Endothelial cell of umbilical vein (primary cell): ENCODE data around the gene KIAA0232. TPM values are rescaled to one million over a fixed set of nuclear protein-coding genes. Genes with fewer than 3 reads are reported as not detected.

Experiments
- BruUV-seq: library from RNA; stranded (reverse); fragments of 400-500 nt; replicated peaks from 2 replicates; lab custom pipeline; 2021; lab: Mats Ljungman, UMichigan
- CTCF ChIA-PET: fragments of 300-600, 350-600 bp; sonication (Branson Sonifier 250); formaldehyde crosslinking; loops from one replicate; lab custom pipeline; 2021; ENCODE audit warnings: antibody characterized with exemption, inconsistent platforms; lab: Charles Lee
- POLR2A ChIA-PET: fragments of 300-600, 350-600 bp; sonication (Branson Sonifier 250); formaldehyde crosslinking; loops from one replicate; lab custom pipeline; 2021; ENCODE audit warnings: antibody characterized with exemption, inconsistent platforms; lab: Charles Lee
- DNase-seq: peaks from one replicate; pipeline ENCODE4 v3.0.0-alpha.2; 2011; ENCODE audit warnings: low read depth, low spot score
- FAIRE-seq: peaks from 2 replicates; lab custom pipeline; 2011; peaks lifted over from hg19 to GRCh38; lab: Jason Lieb, UNC
- H2AFZ ChIP-seq: 2 replicates; pipeline ENCODE4 v1.6.0; 2012; ENCODE audit warnings: low read depth, low read length, control low read depth, inconsistent platforms
- H3K27ac ChIP-seq: 2 replicates; pipeline ENCODE4 v1.5.1; 2011; ENCODE audit warnings: low read depth, mild to moderate bottlenecking, control low read depth, low read length, moderate library complexity; ENCODE audit not compliant: insufficient read depth
- H3K27me3 ChIP-seq, 2 experiments: 2 replicates each; pipeline versions ENCODE4 v1.6.0 to v1.6.1; 2011; ENCODE audit warnings: low read length in 2 of 2, mixed read lengths in 1 of 2; ENCODE audit not compliant: control insufficient read depth in 2 of 2, insufficient read depth in 2 of 2
- H3K36me3 ChIP-seq, 2 experiments: 2 replicates in 1 of 2; 3 replicates in 1 of 2; pipeline ENCODE4 v1.5.1; 2011; ENCODE audit warnings: low read length in 2 of 2, mild to moderate bottlenecking in 1 of 2, moderate library complexity in 1 of 2; ENCODE audit not compliant: control insufficient read depth in 2 of 2, insufficient read depth in 2 of 2; ENCODE audit errors: extremely low read depth in 1 of 2
- H3K4me1 ChIP-seq: 3 replicates; pipeline ENCODE4 v1.5.1; 2011; ENCODE audit warnings: mild to moderate bottlenecking, low read length; ENCODE audit not compliant: control insufficient read depth, insufficient read depth; ENCODE audit errors: extremely low read depth
- H3K4me2 ChIP-seq: 2 replicates; pipeline ENCODE4 v1.6.1; 2011; ENCODE audit warnings: low read length, control low read depth, mixed read lengths; ENCODE audit not compliant: insufficient read depth
- H3K4me3 ChIP-seq, 3 experiments: fragments of 200-600 bp in 1 of 3; sonication (generic), shearing (Covaris generic) in 1 of 3; replicated peaks in 1 of 3; 2 replicates each; pipeline ENCODE4 v1.5.1; 2011 to 2016; ENCODE audit warnings: control low read depth in 3 of 3, low read length in 3 of 3, mild to moderate bottlenecking in 2 of 3, inconsistent platforms in 1 of 3, low read depth in 1 of 3, moderate library complexity in 1 of 3; ENCODE audit not compliant: insufficient read depth in 1 of 3
- H3K79me2 ChIP-seq: 2 replicates; pipeline ENCODE4 v1.6.0; 2012; ENCODE audit warnings: low read length, inconsistent platforms; ENCODE audit not compliant: control insufficient read depth, insufficient read depth
- H3K9ac ChIP-seq: replicated peaks from 2 replicates; pipeline ENCODE3; 2011; ENCODE audit warnings: low read length, control low read depth; ENCODE audit not compliant: insufficient read depth; ENCODE audit errors: extremely low read depth
- H3K9me1 ChIP-seq: replicated peaks from 3 replicates; pipeline ENCODE4 v1.6.0; 2011; ENCODE audit warnings: mild to moderate bottlenecking, low read length; ENCODE audit not compliant: control insufficient read depth, insufficient read depth; ENCODE audit errors: extremely low read depth
- H3K9me3 ChIP-seq: replicated peaks from 2 replicates; pipeline ENCODE4 v1.5.1; 2012; ENCODE audit warnings: low read length, inconsistent platforms; ENCODE audit not compliant: control insufficient read depth, insufficient read depth
- H4K20me1 ChIP-seq: replicated peaks from 2 replicates; pipeline ENCODE3; 2011; ENCODE audit warnings: mild to moderate bottlenecking, low read length; ENCODE audit not compliant: control insufficient read depth, insufficient read depth; ENCODE audit errors: extremely low read depth
- EZH2 ChIP-seq: IDR thresholded peaks from 2 replicates; pipeline ENCODE4 v1.6.1; 2012; ENCODE audit warnings: borderline replicate concordance, low read depth, mild to moderate bottlenecking, moderate library complexity, low read length, inconsistent platforms; ENCODE audit not compliant: severe bottlenecking
- FOS ChIP-seq: IDR thresholded peaks from 2 replicates; pipeline ENCODE4 v1.6.1; 2011; ENCODE audit warnings: mild to moderate bottlenecking, low read length, moderate library complexity, borderline replicate concordance; ENCODE audit not compliant: insufficient read depth
- GATA2 ChIP-seq: IDR thresholded peaks from 2 replicates; pipeline ENCODE4 v1.7.0; 2011; ENCODE audit warnings: low read depth, mild to moderate bottlenecking, moderate library complexity, mixed read lengths, low read length; ENCODE audit not compliant: insufficient read length, insufficient read depth
- JUN ChIP-seq: IDR thresholded peaks from 2 replicates; pipeline ENCODE4 v1.6.1; 2011; ENCODE audit warnings: borderline replicate concordance, low read depth; ENCODE audit not compliant: insufficient read length, insufficient read depth
- MYC ChIP-seq: IDR thresholded peaks from one replicate; pipeline ENCODE4 v1.6.1; 2011; ENCODE audit warnings: mild to moderate bottlenecking, low read depth, low read length
- POLR2A ChIP-seq: IDR thresholded peaks from 2 replicates; pipeline ENCODE4 v1.6.1; 2012; ENCODE audit warnings: low read depth, mild to moderate bottlenecking, control low read depth, low read length
- POLR2AphosphoS5 ChIP-seq: IDR thresholded peaks from 2 replicates; pipeline ENCODE4 v1.6.1; 2012; ENCODE audit warnings: low read depth, mild to moderate bottlenecking, control low read depth, low read length, moderate library complexity; ENCODE audit not compliant: insufficient read depth
- dilution Hi-C: fragments of 300-500 bp; cut with MboI; formaldehyde crosslinking; loops from one replicate; pipeline ENCODE4 v1.15.0; 2019; ENCODE audit warnings: low sequenced_read_pairs; ENCODE audit not compliant: extremely low pct_ligation_motif_present
- intact Hi-C: fragments of 100-400 bp; cut with micrococcal nuclease; formaldehyde crosslinking; loops from one replicate; pipeline ENCODE4 v1.10.0; 2022
- polyA plus RNA-seq, 4 experiments: library from polyadenylated mRNA; depleted of rRNA in 3 of 4; stranded (reverse) in 3 of 4; unstranded in 1 of 4; fragments of >200 nt; gene quantifications; 2 replicates each; pipeline versions ENCODE4 v1.2.1 to v1.2.3, GENCODE V29; 2011 to 2012; ENCODE audit warnings: missing spikeins in 1 of 4
- total RNA-seq: library from RNA; stranded (reverse); gene quantifications from 2 replicates; pipeline ENCODE4 v1.2.3, GENCODE V29; 2021
- TF ChIP-seq, protein P1 (sequence below): IDR thresholded peaks from 2 replicates; pipeline ENCODE4 v1.6.1; 2011; ENCODE audit not compliant: insufficient read depth, insufficient read length
- TF ChIP-seq, protein P2 (sequence below), 2 donors: IDR thresholded peaks; 1 replicate in 1 of 2; 2 replicates in 1 of 2; pipeline ENCODE4 v1.5.1; 2011; ENCODE audit warnings: low read length in 2 of 2, mild to moderate bottlenecking in 2 of 2, moderate library complexity in 2 of 2, control low read depth in 1 of 2, inconsistent platforms in 1 of 2, low read depth in 1 of 2; ENCODE audit not compliant: insufficient read depth in 1 of 2; ENCODE audit errors: extremely low read depth in 1 of 2

KIAA0232 gene
- total and polyA plus RNA-seq, 2 donors (not counting 3 experiments of a cell fraction or from before 2014, with no cell fraction given): 5.3 to 18.4 TPM

DNA sequence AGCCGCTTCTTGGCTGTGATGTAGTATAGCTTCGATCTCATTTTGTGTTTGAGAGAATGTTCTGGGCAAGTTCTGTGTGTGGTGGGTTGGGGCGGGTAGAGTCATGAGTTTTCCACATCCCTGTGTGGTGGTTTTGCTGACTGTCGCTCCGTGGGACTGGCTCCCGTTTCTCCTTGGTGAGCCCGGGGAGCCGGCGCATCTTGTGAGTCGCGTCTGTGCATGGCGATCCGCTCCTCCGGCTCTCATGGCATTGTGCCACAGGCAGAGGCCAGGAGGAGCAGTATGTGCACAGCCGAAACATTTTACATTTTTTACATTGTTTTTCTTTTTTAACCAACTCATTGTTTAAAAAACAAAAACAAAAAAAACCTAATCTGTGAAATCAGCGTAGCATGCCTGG is 99.4 kb downstream of the KIAA0232 start:
- Histone ChIP-seq H4K20me1 (no peaks in the 10 kb centered on the region), H3K9me1 (no peaks in the 10 kb centered on the region), H3K4me2 (no peak overlapping the region), H3K9me3 (no peaks in the 10 kb centered on the region), H2AFZ (no peak overlapping the region), H3K27me3 (no peaks in the 10 kb centered on the region), H3K36me3 (peaks cover 5 to 26% of the 10 kb centered on the region in 2 experiments), H3K79me2 (no peaks in the 10 kb centered on the region), H3K4me1 (no peaks in the 10 kb centered on the region), H3K4me3 (no peak overlapping the region), H3K27ac (no peak overlapping the region), H3K9ac (no peak overlapping the region)
- no TSS peak for BruUV-seq
- DNase-seq (no peak), FAIRE-seq (no peak)
- TF ChIP-seq EZH2: no peak
- no peak for TF ChIP-seq FOS
- TF ChIP-seq, protein P1, sequence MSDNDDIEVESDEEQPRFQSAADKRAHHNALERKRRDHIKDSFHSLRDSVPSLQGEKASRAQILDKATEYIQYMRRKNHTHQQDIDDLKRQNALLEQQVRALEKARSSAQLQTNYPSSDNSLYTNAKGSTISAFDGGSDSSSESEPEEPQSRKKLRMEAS: no peak
- TF ChIP-seq MYC: no peak
- TF ChIP-seq GATA2: no peak
- TF ChIP-seq JUN: no peak
- TF ChIP-seq, protein P2, sequence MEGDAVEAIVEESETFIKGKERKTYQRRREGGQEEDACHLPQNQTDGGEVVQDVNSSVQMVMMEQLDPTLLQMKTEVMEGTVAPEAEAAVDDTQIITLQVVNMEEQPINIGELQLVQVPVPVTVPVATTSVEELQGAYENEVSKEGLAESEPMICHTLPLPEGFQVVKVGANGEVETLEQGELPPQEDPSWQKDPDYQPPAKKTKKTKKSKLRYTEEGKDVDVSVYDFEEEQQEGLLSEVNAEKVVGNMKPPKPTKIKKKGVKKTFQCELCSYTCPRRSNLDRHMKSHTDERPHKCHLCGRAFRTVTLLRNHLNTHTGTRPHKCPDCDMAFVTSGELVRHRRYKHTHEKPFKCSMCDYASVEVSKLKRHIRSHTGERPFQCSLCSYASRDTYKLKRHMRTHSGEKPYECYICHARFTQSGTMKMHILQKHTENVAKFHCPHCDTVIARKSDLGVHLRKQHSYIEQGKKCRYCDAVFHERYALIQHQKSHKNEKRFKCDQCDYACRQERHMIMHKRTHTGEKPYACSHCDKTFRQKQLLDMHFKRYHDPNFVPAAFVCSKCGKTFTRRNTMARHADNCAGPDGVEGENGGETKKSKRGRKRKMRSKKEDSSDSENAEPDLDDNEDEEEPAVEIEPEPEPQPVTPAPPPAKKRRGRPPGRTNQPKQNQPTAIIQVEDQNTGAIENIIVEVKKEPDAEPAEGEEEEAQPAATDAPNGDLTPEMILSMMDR (IDR thresholded peaks at IDR 0.05; ENCODE audit: extremely low read depth in 1 of 2, insufficient read depth in 1 of 2, low read depth in 1 of 2, low read length in 2 of 2): no peak
- TF ChIP-seq POLR2AphosphoS5: no peak
- no peak for TF ChIP-seq POLR2A
- dilution Hi-C loops (no loop called here), intact Hi-C loops (no loop called here)
- ChIA-PET POLR2A (no interaction called here), CTCF (interaction anchor here (6.5 kb wide), 1 partner anchor 164 kb away, joined by 59 read pairs; no protein-coding TSS in a partner anchor)
